Natural killer cell (primary cell): ENCODE measurements around the gene DCHS2. TPM values are rescaled to one million over a fixed set of nuclear protein-coding genes. Genes with fewer than 3 reads are reported as not detected.

Source experiments
- ATAC-seq, 3 donors: fragments of 150-1000 bp in 2 of 3; fragments of 200-7000 bp in 1 of 3; cut with Tn5 transposase; 1 replicate in 1 of 3; 2 replicates in 2 of 3; pipeline ENCODE4 v1.10.0; 2021; ENCODE audit warnings: mild to moderate bottlenecking in 2 of 3, moderate library complexity in 2 of 3
- DNase-seq, 2 donors: peaks; one replicate each; pipeline versions ENCODE4 v3.0.0 to v3.0.0-alpha.2; 2013 to 2021; ENCODE audit warnings: mixed read lengths in 1 of 2
- H3K27ac ChIP-seq: one replicate; pipeline ENCODE4 v1.5.1; 2013; ENCODE audit warnings: mild to moderate bottlenecking, low read length
- H3K27me3 ChIP-seq: one replicate; pipeline ENCODE4 v1.6.1; 2013; ENCODE audit warnings: low read length; ENCODE audit not compliant: control insufficient read depth, insufficient read depth
- H3K36me3 ChIP-seq: one replicate; pipeline ENCODE4 v1.6.1; 2013; ENCODE audit warnings: low read length; ENCODE audit not compliant: control insufficient read depth, insufficient read depth
- H3K4me1 ChIP-seq: one replicate; pipeline ENCODE4 v1.6.1; 2013; ENCODE audit warnings: low read length; ENCODE audit not compliant: control insufficient read depth, insufficient read depth
- H3K4me3 ChIP-seq: one replicate; pipeline ENCODE4 v1.5.1; 2013; ENCODE audit warnings: low read length
- H3K9me3 ChIP-seq: one replicate; pipeline ENCODE4 v1.6.1; 2013; ENCODE audit warnings: low read length; ENCODE audit not compliant: control insufficient read depth, insufficient read depth
- H3K27ac Mint-ChIP-seq, 2 donors: one replicate each; pipeline ENCODE4 v1.8.0; 2022; ENCODE audit warnings: mild to moderate bottlenecking in 2 of 2, mixed read lengths in 2 of 2, moderate library complexity in 1 of 2
- H3K27me3 Mint-ChIP-seq, 2 donors: one replicate each; pipeline ENCODE4 v1.8.0; 2022; ENCODE audit warnings: low read depth in 2 of 2, mixed read lengths in 2 of 2
- H3K36me3 Mint-ChIP-seq: one replicate; pipeline ENCODE4 v1.8.0; 2022; ENCODE audit warnings: mixed read lengths
- H3K4me1 Mint-ChIP-seq, 2 donors: one replicate each; pipeline ENCODE4 v1.8.0; 2022; ENCODE audit warnings: mixed read lengths in 2 of 2
- H3K4me3 Mint-ChIP-seq: one replicate; pipeline ENCODE4 v1.8.0; 2022; ENCODE audit warnings: mild to moderate bottlenecking, moderate library complexity, mixed read lengths
- H3K9me3 Mint-ChIP-seq, 2 donors: one replicate each; pipeline ENCODE4 v1.8.0; 2022; ENCODE audit warnings: mixed read lengths in 2 of 2
- WGBS: methylation state at CpG from one replicate; pipeline ENCODE4 v1.1.7; 2013; ENCODE audit warnings: missing lambda C conversion rate; ENCODE audit not compliant: insufficient coverage; 5-methylcytosine and 5-hydroxymethylcytosine counted together
- intact Hi-C: fragments of 100-400 bp; cut with micrococcal nuclease; formaldehyde crosslinking; loops from one replicate; pipeline ENCODE4 v1.14.2; 2022
- total RNA-seq, 4 donors: library from RNA; stranded (reverse); fragments of 120-200 nt in 1 of 4; gene quantifications; one replicate each; pipeline versions ENCODE4 v1.2.3 to v1.2.4, GENCODE V29; 2013 to 2022
- TF ChIP-seq, protein P1 (sequence below): fragments of 200-600 bp; IDR thresholded peaks from one replicate; pipeline ENCODE4 v1.8.0; 2022; ENCODE audit warnings: antibody characterized with exemption

Gene DCHS2
- total RNA-seq, 3 donors from 2014 or later (not counting 1 experiment from before 2014, with no cell fraction given): not detected

- Histone ChIP-seq H3K27ac (no peak overlapping the region), H3K4me3 (no peak overlapping the region), H3K27me3 (no peaks in the 10 kb centered on the region), H3K36me3 (no peaks in the 10 kb centered on the region), H3K9me3 (no peaks in the 10 kb centered on the region), H3K4me1 (no peaks in the 10 kb centered on the region)
- DNase-seq: peak in 1 of 2 donors; percentile 16
- no peaks in the 10 kb centered on the region for H3K36me3 Mint-ChIP-seq
- no peak for ATAC-seq
- H3K4me1 Mint-ChIP-seq: no peaks in the 10 kb centered on the region
- 69% methylated on average over 2 of the region's 2 CpGs for WGBS
- no peaks in the 10 kb centered on the region for H3K9me3 Mint-ChIP-seq
- H3K4me3 Mint-ChIP-seq: no peak overlapping the region
- H3K27ac Mint-ChIP-seq: no peak overlapping the region
- TF ChIP-seq, protein P1, sequence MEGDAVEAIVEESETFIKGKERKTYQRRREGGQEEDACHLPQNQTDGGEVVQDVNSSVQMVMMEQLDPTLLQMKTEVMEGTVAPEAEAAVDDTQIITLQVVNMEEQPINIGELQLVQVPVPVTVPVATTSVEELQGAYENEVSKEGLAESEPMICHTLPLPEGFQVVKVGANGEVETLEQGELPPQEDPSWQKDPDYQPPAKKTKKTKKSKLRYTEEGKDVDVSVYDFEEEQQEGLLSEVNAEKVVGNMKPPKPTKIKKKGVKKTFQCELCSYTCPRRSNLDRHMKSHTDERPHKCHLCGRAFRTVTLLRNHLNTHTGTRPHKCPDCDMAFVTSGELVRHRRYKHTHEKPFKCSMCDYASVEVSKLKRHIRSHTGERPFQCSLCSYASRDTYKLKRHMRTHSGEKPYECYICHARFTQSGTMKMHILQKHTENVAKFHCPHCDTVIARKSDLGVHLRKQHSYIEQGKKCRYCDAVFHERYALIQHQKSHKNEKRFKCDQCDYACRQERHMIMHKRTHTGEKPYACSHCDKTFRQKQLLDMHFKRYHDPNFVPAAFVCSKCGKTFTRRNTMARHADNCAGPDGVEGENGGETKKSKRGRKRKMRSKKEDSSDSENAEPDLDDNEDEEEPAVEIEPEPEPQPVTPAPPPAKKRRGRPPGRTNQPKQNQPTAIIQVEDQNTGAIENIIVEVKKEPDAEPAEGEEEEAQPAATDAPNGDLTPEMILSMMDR: no peak
- peaks cover 0 to 2% of the 10 kb centered on the region in 2 donors for H3K27me3 Mint-ChIP-seq
- intact Hi-C loops: no loop called here
These were observed 141.8 kb downstream of the DCHS2 start for GRCh38 chr4:154349829-154350228.

GRCh38 chr4:154348657-154349056, 142.9 kb downstream of the DCHS2 start:
- Mint-ChIP-seq H3K27me3 (peaks cover 0 to 5% of the 10 kb centered on the region in 2 donors), H3K4me1 (no peaks in the 10 kb centered on the region), H3K9me3 (no peaks in the 10 kb centered on the region), H3K4me3 (no peak overlapping the region), H3K27ac (no peak overlapping the region), H3K36me3 (no peaks in the 10 kb centered on the region)
- TF ChIP-seq, protein P1: no peak
- Histone ChIP-seq H3K36me3 (no peaks in the 10 kb centered on the region), H3K27ac (no peak overlapping the region), H3K9me3 (no peaks in the 10 kb centered on the region), H3K4me1 (no peaks in the 10 kb centered on the region), H3K27me3 (no peaks in the 10 kb centered on the region), H3K4me3 (no peak overlapping the region)
- 65% methylated on average over 3 of the region's 3 CpGs for WGBS
- DNase-seq (no peak), ATAC-seq (no peak)
- intact Hi-C loops: no loop called here

GRCh38 chr4:154345359-154345758, 146.2 kb downstream of the DCHS2 start:
- no peak overlapping the region for H3K4me3 ChIP-seq
- no peak for DNase-seq
- H3K36me3 ChIP-seq: no peaks in the 10 kb centered on the region
- no peaks in the 10 kb centered on the region for H3K9me3 Mint-ChIP-seq
- H3K27ac Mint-ChIP-seq: no peak overlapping the region
- peaks cover 6 to 7% of the 10 kb centered on the region in 2 donors for H3K27me3 Mint-ChIP-seq
- H3K4me1 ChIP-seq: no peaks in the 10 kb centered on the region
- no peak overlapping the region for H3K4me3 Mint-ChIP-seq
- H3K9me3 ChIP-seq: no peaks in the 10 kb centered on the region
- H3K27me3 ChIP-seq: no peaks in the 10 kb centered on the region
- no peaks in the 10 kb centered on the region for H3K4me1 Mint-ChIP-seq
- no peak for ATAC-seq
- WGBS: 75% methylated on average over 1 of the region's 1 CpG
- no peaks in the 10 kb centered on the region for H3K36me3 Mint-ChIP-seq
- TF ChIP-seq, protein P1: no peak
- no peak overlapping the region for H3K27ac ChIP-seq
- intact Hi-C loops: no loop called here

- no peaks in the 10 kb centered on the region for H3K4me1 Mint-ChIP-seq
- H3K4me3 Mint-ChIP-seq: no peak overlapping the region
- ATAC-seq: no peak
- H3K9me3 Mint-ChIP-seq: no peaks in the 10 kb centered on the region
- TF ChIP-seq, protein P1: no peak
- H3K27ac Mint-ChIP-seq: no peak overlapping the region
- Histone ChIP-seq H3K9me3 (no peaks in the 10 kb centered on the region), H3K27me3 (no peaks in the 10 kb centered on the region), H3K27ac (no peak overlapping the region), H3K4me3 (no peak overlapping the region), H3K36me3 (no peaks in the 10 kb centered on the region), H3K4me1 (no peaks in the 10 kb centered on the region)
- no peak for DNase-seq
- WGBS: 80% methylated on average over 6 of the region's 6 CpGs
- intact Hi-C loops: no loop called here
- peaks cover 6 to 8% of the 10 kb centered on the region in 2 donors for H3K27me3 Mint-ChIP-seq
- no peaks in the 10 kb centered on the region for H3K36me3 Mint-ChIP-seq
These were observed 146.9 kb downstream of the DCHS2 start for GRCh38 chr4:154344686-154345085.
